Measurements from ENCODE around the gene SLC13A1.

DNA sequence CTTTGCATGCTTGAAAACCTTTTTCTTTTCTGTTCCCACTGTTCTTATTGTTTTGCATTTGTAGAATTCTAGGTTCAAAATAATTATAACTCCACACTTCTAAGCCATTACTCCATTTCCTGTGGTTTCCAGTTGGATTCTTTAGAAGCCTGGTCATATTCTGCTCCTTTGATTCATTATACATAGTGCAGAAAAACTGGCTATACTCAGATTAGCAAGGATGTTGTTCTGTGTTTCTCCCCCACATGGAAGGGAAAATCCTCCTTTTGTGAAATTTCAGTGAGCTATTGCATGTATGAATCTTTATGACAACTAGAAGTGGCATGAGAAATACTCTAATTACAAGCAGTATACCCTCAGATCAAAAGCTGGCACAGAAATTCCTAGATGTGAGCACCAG is 79.5 kb downstream of the SLC13A1 start:
- TF ChIP-seq EZH2 (IDR thresholded peaks at IDR 0.05) (no peak), EZH2phosphoT487 (IDR thresholded peaks at IDR 0.05) (no peak)
- TF ChIP-seq, protein P1, sequence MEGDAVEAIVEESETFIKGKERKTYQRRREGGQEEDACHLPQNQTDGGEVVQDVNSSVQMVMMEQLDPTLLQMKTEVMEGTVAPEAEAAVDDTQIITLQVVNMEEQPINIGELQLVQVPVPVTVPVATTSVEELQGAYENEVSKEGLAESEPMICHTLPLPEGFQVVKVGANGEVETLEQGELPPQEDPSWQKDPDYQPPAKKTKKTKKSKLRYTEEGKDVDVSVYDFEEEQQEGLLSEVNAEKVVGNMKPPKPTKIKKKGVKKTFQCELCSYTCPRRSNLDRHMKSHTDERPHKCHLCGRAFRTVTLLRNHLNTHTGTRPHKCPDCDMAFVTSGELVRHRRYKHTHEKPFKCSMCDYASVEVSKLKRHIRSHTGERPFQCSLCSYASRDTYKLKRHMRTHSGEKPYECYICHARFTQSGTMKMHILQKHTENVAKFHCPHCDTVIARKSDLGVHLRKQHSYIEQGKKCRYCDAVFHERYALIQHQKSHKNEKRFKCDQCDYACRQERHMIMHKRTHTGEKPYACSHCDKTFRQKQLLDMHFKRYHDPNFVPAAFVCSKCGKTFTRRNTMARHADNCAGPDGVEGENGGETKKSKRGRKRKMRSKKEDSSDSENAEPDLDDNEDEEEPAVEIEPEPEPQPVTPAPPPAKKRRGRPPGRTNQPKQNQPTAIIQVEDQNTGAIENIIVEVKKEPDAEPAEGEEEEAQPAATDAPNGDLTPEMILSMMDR (IDR thresholded peaks at IDR 0.05), result no peak

All from neural progenitor cell (in vitro differentiated cells).